Measurements from ENCODE around the gene EIF4EBP2. TPM values are rescaled to one million over a fixed set of nuclear protein-coding genes. Genes with fewer than 3 reads are reported as not detected.

Gene EIF4EBP2
- polyA plus RNA-seq, 1 donor (not counting 4 experiments of a cell fraction or from before 2014, with no cell fraction given), result 18.9 TPM

DNA sequence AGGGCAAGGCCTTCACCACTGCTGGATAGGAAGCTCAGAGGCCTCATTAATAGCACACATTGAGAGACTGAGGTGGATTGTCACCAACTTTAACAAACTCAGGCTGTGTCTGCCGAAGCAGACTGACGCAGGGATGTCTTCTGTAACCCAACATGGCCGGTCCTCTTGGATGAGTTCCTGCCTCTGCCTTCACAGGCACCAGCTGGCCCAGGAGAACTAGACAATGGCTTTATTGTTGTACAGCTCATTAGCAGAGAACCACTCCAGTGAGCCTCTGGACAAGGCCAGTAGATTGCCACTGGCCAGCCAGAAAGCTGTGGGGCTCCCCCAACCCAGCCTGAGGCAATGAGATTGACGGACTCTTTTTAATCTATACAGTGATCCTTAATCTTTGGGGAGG, 28.2 kb downstream of the EIF4EBP2 start:
- H4K20me1 ChIP-seq (ENCODE audit: control insufficient read depth, extremely low read depth, insufficient read depth, low read length), result no peaks in the 10 kb centered on the region
- no peaks in the 10 kb centered on the region for H3K9me1 ChIP-seq (ENCODE audit: control insufficient read depth, extremely low read depth, insufficient read depth, low read length)
- H3K27ac ChIP-seq (ENCODE audit: control insufficient read depth, insufficient read depth, low read length), result no peak overlapping the region
- H2AFZ ChIP-seq (ENCODE audit: control insufficient read depth, low read length), result no peak overlapping the region
- H3K9me3 ChIP-seq (ENCODE audit: control insufficient read depth, low read depth, low read length), result no peaks in the 10 kb centered on the region
- no peak for TF ChIP-seq CTCF (optimal IDR thresholded peaks at IDR 0.05 in 1 of 3, IDR thresholded peaks at IDR 0.05 in 1 of 3, conservative IDR thresholded peaks at IDR 0.05 in 1 of 3; ENCODE audit: extremely low read depth in 1 of 3, insufficient read depth in 2 of 3, low read length in 3 of 3)
- TF ChIP-seq EZH2 (IDR thresholded peaks at IDR 0.05; ENCODE audit: low read length), result no peak
- no peak overlapping the region for H3K9ac ChIP-seq (ENCODE audit: control insufficient read depth, extremely low read depth, insufficient read depth, low read length)
- dilution Hi-C loops (cut with MboI; ENCODE audit: extremely low pct_ligation_motif_present, low sequenced_read_pairs), result no loop called here
- no peak overlapping the region for H3K4me3 ChIP-seq (ENCODE audit: control insufficient read depth in 2 of 3, extremely low read depth in 1 of 3, insufficient read depth in 2 of 3, low read depth in 1 of 3, low read length in 3 of 3)
- no peaks in the 10 kb centered on the region for H3K79me2 ChIP-seq (ENCODE audit: control insufficient read depth, insufficient read depth, low read length)
- DNase-seq (ENCODE audit: low read depth, low spot score) (no peak), FAIRE-seq (no peak)
- H3K4me1 ChIP-seq (ENCODE audit: control insufficient read depth, extremely low read depth, insufficient read depth, low read length), result no peaks in the 10 kb centered on the region
- H3K36me3 ChIP-seq (ENCODE audit: control insufficient read depth in 2 of 2, extremely low read depth in 1 of 2, insufficient read depth in 2 of 2, low read length in 2 of 2), result peaks cover 5 to 9% of the 10 kb centered on the region in 2 experiments
- no peaks in the 10 kb centered on the region for H3K27me3 ChIP-seq (ENCODE audit: control insufficient read depth, extremely low read depth, insufficient read depth, low read length)
- no peak overlapping the region for H3K4me2 ChIP-seq (ENCODE audit: control insufficient read depth, extremely low read depth, insufficient read depth, low read depth, low read length)

- H3K36me3 ChIP-seq (ENCODE audit: control insufficient read depth in 2 of 2, extremely low read depth in 1 of 2, insufficient read depth in 2 of 2, low read length in 2 of 2), result peaks cover 5 to 9% of the 10 kb centered on the region in 2 experiments
- no peaks in the 10 kb centered on the region for H3K9me3 ChIP-seq (ENCODE audit: control insufficient read depth, low read depth, low read length)
- no peaks in the 10 kb centered on the region for H3K79me2 ChIP-seq (ENCODE audit: control insufficient read depth, insufficient read depth, low read length)
- no peaks in the 10 kb centered on the region for H3K9me1 ChIP-seq (ENCODE audit: control insufficient read depth, extremely low read depth, insufficient read depth, low read length)
- dilution Hi-C loops (cut with MboI; ENCODE audit: extremely low pct_ligation_motif_present, low sequenced_read_pairs), result no loop called here
- FAIRE-seq (no peak), DNase-seq (ENCODE audit: low read depth, low spot score) (no peak)
- H2AFZ ChIP-seq (ENCODE audit: control insufficient read depth, low read length), result no peak overlapping the region
- H3K4me1 ChIP-seq (ENCODE audit: control insufficient read depth, extremely low read depth, insufficient read depth, low read length), result no peaks in the 10 kb centered on the region
- H3K27ac ChIP-seq (ENCODE audit: control insufficient read depth, insufficient read depth, low read length), result no peak overlapping the region
- no peak for TF ChIP-seq CTCF (optimal IDR thresholded peaks at IDR 0.05 in 1 of 3, IDR thresholded peaks at IDR 0.05 in 1 of 3, conservative IDR thresholded peaks at IDR 0.05 in 1 of 3; ENCODE audit: extremely low read depth in 1 of 3, insufficient read depth in 2 of 3, low read length in 3 of 3)
- no peak for TF ChIP-seq EZH2 (IDR thresholded peaks at IDR 0.05; ENCODE audit: low read length)
- H3K4me2 ChIP-seq (ENCODE audit: control insufficient read depth, extremely low read depth, insufficient read depth, low read depth, low read length), result no peak overlapping the region
- H4K20me1 ChIP-seq (ENCODE audit: control insufficient read depth, extremely low read depth, insufficient read depth, low read length), result no peaks in the 10 kb centered on the region
- no peak overlapping the region for H3K9ac ChIP-seq (ENCODE audit: control insufficient read depth, extremely low read depth, insufficient read depth, low read length)
- H3K4me3 ChIP-seq (ENCODE audit: control insufficient read depth in 2 of 3, extremely low read depth in 1 of 3, insufficient read depth in 2 of 3, low read depth in 1 of 3, low read length in 3 of 3), result no peak overlapping the region
- H3K27me3 ChIP-seq (ENCODE audit: control insufficient read depth, extremely low read depth, insufficient read depth, low read length), result no peaks in the 10 kb centered on the region
These were observed 28.8 kb downstream of the EIF4EBP2 start for GRCh38 chr10:70432561-70433263.
